HepG2 (cell line): Measurements from ENCODE around the gene HAUS5. TPM values are rescaled to one million over a fixed set of nuclear protein-coding genes. Genes with fewer than 3 reads are reported as not detected.
A peak's percentile ranks its signal among the peaks of the same experiment; 100 is the strongest.

Experiments
- BORCS8-MEF2B ChIP-seq: sonication (generic); formaldehyde crosslinking; IDR thresholded peaks from 2 replicates; pipeline ENCODE4 v1.8.0; 2022; ENCODE audit warnings: mild to moderate bottlenecking, missing genetic modification reagents
- CREB3 ChIP-seq: sonication (generic); formaldehyde crosslinking; IDR thresholded peaks from 2 replicates; pipeline ENCODE4 v1.5.0; 2020; ENCODE audit warnings: missing genetic modification reagents
- CSRNP2 ChIP-seq: sonication (generic); formaldehyde crosslinking; conservative IDR thresholded peaks from 2 replicates; pipeline ENCODE4 v1.8.0; 2022; ENCODE audit warnings: low read depth, missing genetic modification reagents
- GTF3A ChIP-seq: sonication (generic); formaldehyde crosslinking; conservative IDR thresholded peaks from 2 replicates; pipeline ENCODE4 v1.4.0; 2020; ENCODE audit warnings: mild to moderate bottlenecking, missing genetic modification reagents
- GZF1 ChIP-seq: sonication (generic); formaldehyde crosslinking; IDR thresholded peaks from 2 replicates; pipeline ENCODE4 v1.5.1; 2020; ENCODE audit warnings: mild to moderate bottlenecking, missing genetic modification reagents
- HNF4G ChIP-seq, 2 experiments: sonication (generic) in 1 of 2; formaldehyde crosslinking in 1 of 2; IDR thresholded peaks; 2 replicates each; pipeline versions ENCODE4 v1.4.0 to v1.6.1; 2011 to 2020; ENCODE audit warnings: borderline replicate concordance in 2 of 2, low read depth in 2 of 2, mild to moderate bottlenecking in 2 of 2, low read length in 1 of 2, missing genetic modification reagents in 1 of 2, moderate library complexity in 1 of 2
- LCORL ChIP-seq, 2 experiments: fragments of 450-650 bp in 1 of 2; sonication (generic) in 1 of 2; formaldehyde crosslinking in 1 of 2; IDR thresholded peaks; 2 replicates each; pipeline versions ENCODE4 v1.5.0 to v1.6.1; 2017 to 2020; ENCODE audit warnings: antibody characterized with exemption in 1 of 2, missing genetic modification reagents in 1 of 2
- MED8 ChIP-seq: sonication (generic); formaldehyde crosslinking; IDR thresholded peaks from 2 replicates; pipeline ENCODE4 v1.8.1; 2023; ENCODE audit warnings: mild to moderate bottlenecking, missing genetic modification reagents; ENCODE audit not compliant: insufficient replicate concordance
- MEIS1 ChIP-seq: sonication (generic); formaldehyde crosslinking; IDR thresholded peaks from 2 replicates; pipeline ENCODE4 v1.9.0; 2021; ENCODE audit warnings: mild to moderate bottlenecking, missing genetic modification reagents, moderate library complexity, borderline replicate concordance
- NR2C2 ChIP-seq: sonication (generic); formaldehyde crosslinking; IDR thresholded peaks from 2 replicates; pipeline ENCODE4 v1.4.0; 2020; ENCODE audit warnings: missing genetic modification reagents, mild to moderate bottlenecking, moderate library complexity, borderline replicate concordance
- ONECUT2 ChIP-seq: sonication (generic); formaldehyde crosslinking; IDR thresholded peaks from 2 replicates; pipeline ENCODE4 v1.4.0; 2020; ENCODE audit warnings: missing genetic modification reagents
- RFX5 ChIP-seq: IDR thresholded peaks from 2 replicates; pipeline ENCODE4 v1.6.1; 2011; ENCODE audit warnings: low read depth, low read length, improper control_type of control experiment
- SALL2 ChIP-seq: sonication (generic); formaldehyde crosslinking; IDR thresholded peaks from 2 replicates; pipeline ENCODE4 v1.8.1; 2023; ENCODE audit warnings: mild to moderate bottlenecking, missing genetic modification reagents, inconsistent platforms
- SOX6 ChIP-seq, 2 experiments: fragments of 450-650 bp in 1 of 2; sonication (generic) in 1 of 2; formaldehyde crosslinking in 1 of 2; IDR thresholded peaks; 2 replicates each; pipeline versions ENCODE4 v1.4.0 to v1.6.1; 2017 to 2020; ENCODE audit warnings: antibody characterized with exemption in 1 of 2, mild to moderate bottlenecking in 1 of 2, missing genetic modification reagents in 1 of 2
- SRY ChIP-seq: sonication (generic); formaldehyde crosslinking; IDR thresholded peaks from 2 replicates; pipeline ENCODE4 v1.8.0; 2022; ENCODE audit warnings: mild to moderate bottlenecking, missing genetic modification reagents
- TEAD3 ChIP-seq: optimal IDR thresholded peaks from 2 replicates; pipeline ENCODE3; 2016; ENCODE audit warnings: borderline replicate concordance
- TSC22D2 ChIP-seq: sonication (generic); formaldehyde crosslinking; IDR thresholded peaks from 2 replicates; pipeline ENCODE4 v1.5.1; 2020; ENCODE audit warnings: missing genetic modification reagents, mild to moderate bottlenecking, borderline replicate concordance
- ZBTB20 ChIP-seq: sonication (generic); formaldehyde crosslinking; IDR thresholded peaks from 2 replicates; pipeline ENCODE4 v1.8.1; 2023; ENCODE audit warnings: missing genetic modification reagents, low read depth, mild to moderate bottlenecking, borderline replicate concordance
- ZFP62 ChIP-seq: sonication (generic); formaldehyde crosslinking; IDR thresholded peaks from 2 replicates; pipeline ENCODE4 v1.4.0; 2020; ENCODE audit warnings: missing genetic modification reagents
- ZMAT3 ChIP-seq: sonication (generic); formaldehyde crosslinking; conservative IDR thresholded peaks from 2 replicates; pipeline ENCODE4 v1.7.0; 2021; ENCODE audit warnings: missing genetic modification reagents
- ZNF138 ChIP-seq: sonication (generic); formaldehyde crosslinking; IDR thresholded peaks from 2 replicates; pipeline ENCODE4 v1.5.0; 2020; ENCODE audit warnings: mild to moderate bottlenecking, low read depth, missing genetic modification reagents
- ZNF569 ChIP-seq: sonication (generic); formaldehyde crosslinking; IDR thresholded peaks from 2 replicates; pipeline ENCODE4 v1.5.0; 2020; ENCODE audit warnings: mild to moderate bottlenecking, missing genetic modification reagents, moderate library complexity, borderline replicate concordance
- ZNF607 ChIP-seq: sonication (generic); formaldehyde crosslinking; IDR thresholded peaks from 2 replicates; pipeline ENCODE4 v1.5.1; 2020; ENCODE audit warnings: missing genetic modification reagents, mild to moderate bottlenecking, borderline replicate concordance
- ZNF704 ChIP-seq: sonication (generic); formaldehyde crosslinking; IDR thresholded peaks from 2 replicates; pipeline ENCODE4 v1.8.1; 2023; ENCODE audit warnings: mild to moderate bottlenecking, inconsistent platforms, moderate library complexity, missing genetic modification reagents, borderline replicate concordance
- ZNF83 ChIP-seq: sonication (generic); formaldehyde crosslinking; IDR thresholded peaks from 2 replicates; pipeline ENCODE4 v1.4.0; 2020; ENCODE audit warnings: missing genetic modification reagents, mild to moderate bottlenecking, borderline replicate concordance
- polyA plus RNA-seq, 8 experiments: library from polyadenylated mRNA; depleted of rRNA in 3 of 8; stranded (reverse) in 7 of 8; unstranded in 1 of 8; fragments of >200 nt; fragmentation: Illumina TruSeq in 4 of 8; extraction: Trizol in 4 of 8; gene quantifications; 2 replicates each; pipeline versions ENCODE4 v1.2.1 to v1.2.3, GENCODE V29; 2011 to 2016; ENCODE audit warnings: low read depth in 4 of 8, missing spikeins in 1 of 8, mixed read lengths in 1 of 8; ENCODE audit not compliant: insufficient read depth in 1 of 8
- total RNA-seq, 5 experiments: library from RNA; depleted of rRNA; stranded (reverse); fragments of >200 nt; fragmentation: Illumina TruSeq; extraction: Trizol; gene quantifications; 2 replicates each; pipeline ENCODE4 v1.2.3, GENCODE V29; 2016; ENCODE audit warnings: low read depth in 1 of 5

HAUS5 gene
- total and polyA plus RNA-seq, 2 of the 13 experiments (the other 11 are each of a cell fraction or from before 2014, with no cell fraction given), result 10.3 to 17.7 TPM

DNA sequence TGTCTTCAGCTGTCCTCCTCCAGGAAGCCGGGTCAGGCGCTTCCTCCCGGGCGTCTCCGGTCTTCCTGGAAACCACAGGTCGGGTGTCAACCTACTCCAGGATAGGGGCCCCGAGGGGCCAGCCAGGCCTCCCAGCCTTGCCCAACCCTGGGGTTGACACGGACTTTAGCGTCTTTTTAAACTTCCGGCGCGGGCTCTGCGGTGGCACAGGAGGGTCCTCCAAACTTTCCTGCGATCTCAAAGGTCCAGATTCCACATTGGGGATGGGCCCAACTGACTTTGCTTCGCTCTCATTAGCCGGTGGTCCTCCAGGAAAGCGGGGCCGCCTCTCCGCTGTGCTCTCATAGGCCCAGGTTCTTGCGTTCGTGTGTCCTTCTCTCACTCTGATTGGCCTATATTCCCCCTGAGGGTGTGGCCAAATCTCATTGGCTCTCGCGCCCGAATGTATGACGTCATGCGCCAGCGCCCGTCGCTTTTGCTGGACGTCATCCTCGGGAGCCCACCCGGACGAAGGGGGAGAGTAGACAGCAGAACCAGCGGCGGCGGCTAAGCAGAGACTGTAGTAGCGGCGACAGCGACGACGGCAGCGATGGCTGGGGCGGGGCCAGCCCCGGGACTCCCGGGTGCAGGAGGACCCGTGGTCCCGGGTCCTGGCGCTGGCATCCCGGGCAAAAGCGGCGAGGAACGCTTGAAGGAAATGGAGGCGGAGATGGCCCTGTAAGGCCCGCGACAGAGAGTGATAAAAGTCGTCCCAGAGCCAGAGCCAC lies 16.2 kb downstream of the HAUS5 start, which contains the start of gene RBM42 (continued):
- TF ChIP-seq MED8 (no peak), SOX6 (IDR thresholded peaks at IDR 0.05) (no peak), SOX6 (CRISPR knock-in tag; IDR thresholded peaks at IDR 0.05) (peak; percentile 53), ZNF83 (CRISPR knock-in tag) (no peak), LCORL (IDR thresholded peaks at IDR 0.05) (no peak), LCORL (CRISPR knock-in tag; IDR thresholded peaks at IDR 0.05) (peak; percentile 59), SRY (no peak), ZMAT3 (CRISPR knock-in tag) (peak; percentile 29; the same call in 1 of the 2 replicates), SALL2 (CRISPR knock-in tag) (peak; percentile 58; the same call in 1 of the 2 replicates), MEIS1 (CRISPR knock-in tag) (peak; percentile 79; the same call in 1 of the 2 replicates), ZFP62 (CRISPR knock-in tag) (no peak), GZF1 (CRISPR knock-in tag) (no peak), ZNF569 (no peak), CREB3 (CRISPR knock-in tag) (peak; percentile 50; the same call in 1 of the 2 replicates), TEAD3 (CRISPR knock-in tag) (peak; percentile 53), RFX5 (peak; percentile 91), HNF4G (IDR thresholded peaks at IDR 0.05; ENCODE audit: borderline replicate concordance, low read depth, low read length) (peak; percentile 40; the same call in 1 of the 2 replicates), HNF4G (CRISPR knock-in tag; IDR thresholded peaks at IDR 0.05; ENCODE audit: borderline replicate concordance, low read depth) (no peak), GTF3A (CRISPR knock-in tag) (no peak), CSRNP2 (CRISPR knock-in tag) (no peak), TSC22D2 (CRISPR knock-in tag) (0 out of 2 replicates have a peak, but pooled peaks have one; percentile 48), ONECUT2 (CRISPR knock-in tag) (no peak), ZBTB20 (CRISPR knock-in tag) (no peak), ZNF607 (no peak), BORCS8-MEF2B (CRISPR knock-in tag) (no peak; the same call in 1 of the 2 replicates), ZNF138 (CRISPR knock-in tag) (no peak), ZNF704 (CRISPR knock-in tag) (peak; percentile 64; the same call in 1 of the 2 replicates), NR2C2 (CRISPR knock-in tag) (peak; percentile 76; the same call in 1 of the 2 replicates)
